NT2/D1 (cell line): ENCODE data around the gene XYLT1.

ENCODE experiments used
- DNase-seq: peaks from one replicate; pipeline ENCODE4 v3.0.0-alpha.2; 2011; ENCODE audit warnings: low read depth, low spot score
- H3K27me3 ChIP-seq: 2 replicates; pipeline ENCODE4 v1.6.0; 2011; ENCODE audit warnings: mild to moderate bottlenecking; ENCODE audit not compliant: insufficient read length, insufficient read depth
- H3K36me3 ChIP-seq: 2 replicates; pipeline ENCODE4 v1.6.1; 2011; ENCODE audit warnings: mild to moderate bottlenecking, low read length, mixed read lengths; ENCODE audit not compliant: insufficient read depth, insufficient read length
- H3K4me1 ChIP-seq: 2 replicates; pipeline ENCODE4 v1.5.1; 2011; ENCODE audit not compliant: insufficient read depth, insufficient read length
- H3K4me3 ChIP-seq: 2 replicates; pipeline ENCODE4 v1.5.1; 2011; ENCODE audit warnings: low read depth; ENCODE audit not compliant: insufficient read length
- H3K9ac ChIP-seq: 2 replicates; pipeline ENCODE4 v1.6.0; 2011; ENCODE audit warnings: low read depth; ENCODE audit not compliant: insufficient read length
- H3K9me3 ChIP-seq: 2 replicates; pipeline ENCODE4 v1.5.1; 2011; ENCODE audit warnings: mild to moderate bottlenecking, low read length; ENCODE audit not compliant: insufficient read depth
- SUZ12 ChIP-seq: IDR thresholded peaks from 2 replicates; pipeline ENCODE4 v1.6.1; 2011; ENCODE audit not compliant: insufficient read length, insufficient read depth; ENCODE audit errors: extremely low read depth
- YY1 ChIP-seq: IDR thresholded peaks from 2 replicates; pipeline ENCODE4 v1.6.1; 2011; ENCODE audit not compliant: insufficient read length, insufficient read depth
- ZNF274 ChIP-seq: IDR thresholded peaks from 2 replicates; pipeline ENCODE4 v1.6.1; 2011; ENCODE audit warnings: mild to moderate bottlenecking, low read depth, low read length

XYLT1 gene

DNA sequence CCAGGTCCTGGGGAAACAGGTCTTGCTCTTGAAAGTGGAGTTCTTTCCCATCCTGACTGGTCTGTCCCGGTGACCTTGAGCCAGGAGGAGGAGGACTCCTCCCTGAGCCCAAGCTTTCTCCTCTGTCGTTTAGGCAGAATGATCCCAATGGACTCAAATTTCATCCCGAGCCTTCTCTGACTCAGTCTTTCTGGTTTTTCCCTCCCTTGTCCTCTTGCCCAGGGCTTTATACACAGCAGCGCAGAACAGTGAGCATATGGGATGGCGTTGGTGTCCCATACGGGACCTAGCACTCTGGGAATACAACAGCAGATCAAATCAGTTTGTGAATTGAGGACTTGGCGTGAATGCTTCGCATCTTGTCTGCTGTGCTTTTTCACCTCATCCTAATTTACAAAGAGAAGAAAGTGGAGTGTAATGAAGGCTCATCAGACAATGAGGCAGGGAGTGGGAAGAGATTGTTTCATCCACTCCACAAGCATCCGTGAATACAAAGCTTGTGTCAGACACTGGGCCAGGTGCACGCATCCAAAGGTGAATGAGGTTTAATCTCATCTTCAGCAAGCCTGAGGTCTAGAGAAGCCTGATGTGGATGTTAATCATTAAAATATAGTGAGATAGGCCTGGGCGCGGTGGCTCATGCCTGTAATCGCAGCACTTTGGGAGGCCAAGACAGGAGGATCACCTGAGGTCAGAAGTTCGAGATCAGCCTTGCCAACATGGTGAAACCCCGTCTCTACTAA, 1.1 kb upstream of the XYLT1 start:
- TF ChIP-seq YY1 = no peak
- TF ChIP-seq SUZ12 = no peak
- no peak for TF ChIP-seq ZNF274
- peaks cover 17% of the 10 kb centered on the region for H3K4me1 ChIP-seq
- H3K36me3 ChIP-seq = no peaks in the 10 kb centered on the region
- peak overlapping the region; percentile 48 for H3K4me3 ChIP-seq
- H3K9me3 ChIP-seq = no peaks in the 10 kb centered on the region
- peaks cover 17% of the 10 kb centered on the region for H3K27me3 ChIP-seq
- H3K9ac ChIP-seq = no peak overlapping the region
- DNase-seq = no peak

DNA sequence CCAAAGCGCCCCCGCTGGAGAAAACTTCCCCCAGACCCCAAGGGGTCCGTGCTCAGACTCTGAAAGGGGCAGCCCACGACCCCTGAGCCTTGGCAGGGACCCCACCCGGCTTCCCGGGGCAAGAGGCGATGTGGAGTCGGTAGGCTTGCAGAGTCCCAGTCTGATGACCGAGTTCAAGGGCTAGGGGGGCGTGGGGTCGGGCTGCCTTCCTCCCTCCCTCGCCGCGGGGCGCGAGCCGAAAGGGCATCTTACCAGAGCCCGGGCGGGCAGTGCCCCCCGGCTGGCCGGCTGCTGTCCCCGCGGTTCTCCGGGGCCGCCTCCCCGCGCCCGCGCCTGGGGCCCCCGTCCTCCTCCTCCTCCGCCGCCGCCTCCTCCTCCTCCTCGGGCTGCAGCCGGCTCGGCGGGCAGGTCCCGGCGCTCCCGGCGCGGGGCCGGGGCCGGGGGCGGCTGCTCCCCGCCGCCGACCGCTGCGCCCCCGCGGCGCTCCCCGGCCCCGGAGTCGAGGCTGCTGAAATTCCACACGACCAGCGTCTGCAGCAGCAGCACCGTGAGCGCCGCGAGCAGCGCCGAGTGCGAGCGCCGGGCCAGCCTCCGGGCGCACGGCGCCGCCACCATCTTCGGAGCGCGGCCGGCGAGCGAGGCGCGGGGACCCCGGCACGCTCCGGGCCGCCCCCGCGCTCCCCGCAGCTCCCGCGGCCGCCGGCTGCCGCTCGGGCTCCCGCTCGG, 415 bp downstream of the XYLT1 start:
- Histone ChIP-seq H3K4me3 (peak overlapping the region; percentile 76), H3K9ac (peak overlapping the region; percentile 86)
- TF ChIP-seq ZNF274 (no peak), SUZ12 (no peak), YY1 (no peak)

DNA sequence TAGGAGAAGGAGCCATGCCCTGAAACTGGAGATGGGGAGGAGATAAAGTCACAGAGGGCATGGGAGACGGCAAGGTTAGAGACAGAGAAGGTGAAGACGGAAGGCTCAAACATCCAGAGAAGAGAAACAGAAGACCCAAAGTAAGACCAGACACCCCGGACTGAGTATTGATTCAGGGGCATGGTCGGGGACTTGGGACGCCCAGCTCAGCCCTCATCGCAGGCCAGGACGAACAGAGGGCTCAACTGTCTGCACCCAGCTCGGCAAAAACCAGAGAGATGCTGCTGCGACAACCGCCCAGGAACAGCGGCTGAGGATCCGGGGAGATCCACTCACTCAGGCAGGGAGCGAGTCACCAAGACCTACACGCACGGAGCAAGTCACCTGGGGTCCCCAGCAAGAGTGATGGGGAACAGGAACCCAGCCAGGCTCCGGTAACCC, 999 bp downstream of the XYLT1 start:
- H3K9ac ChIP-seq = peak overlapping the region; percentile 86
- no peak for DNase-seq
- peaks cover 15% of the 10 kb centered on the region for H3K4me1 ChIP-seq

More for the DNA sequence above, 415 bp downstream of the XYLT1 start:
- peaks cover 17% of the 10 kb centered on the region for H3K27me3 ChIP-seq
- H3K4me1 ChIP-seq = peaks cover 17% of the 10 kb centered on the region
- H3K36me3 ChIP-seq = no peaks in the 10 kb centered on the region
- no peak for DNase-seq
- no peaks in the 10 kb centered on the region for H3K9me3 ChIP-seq

DNA sequence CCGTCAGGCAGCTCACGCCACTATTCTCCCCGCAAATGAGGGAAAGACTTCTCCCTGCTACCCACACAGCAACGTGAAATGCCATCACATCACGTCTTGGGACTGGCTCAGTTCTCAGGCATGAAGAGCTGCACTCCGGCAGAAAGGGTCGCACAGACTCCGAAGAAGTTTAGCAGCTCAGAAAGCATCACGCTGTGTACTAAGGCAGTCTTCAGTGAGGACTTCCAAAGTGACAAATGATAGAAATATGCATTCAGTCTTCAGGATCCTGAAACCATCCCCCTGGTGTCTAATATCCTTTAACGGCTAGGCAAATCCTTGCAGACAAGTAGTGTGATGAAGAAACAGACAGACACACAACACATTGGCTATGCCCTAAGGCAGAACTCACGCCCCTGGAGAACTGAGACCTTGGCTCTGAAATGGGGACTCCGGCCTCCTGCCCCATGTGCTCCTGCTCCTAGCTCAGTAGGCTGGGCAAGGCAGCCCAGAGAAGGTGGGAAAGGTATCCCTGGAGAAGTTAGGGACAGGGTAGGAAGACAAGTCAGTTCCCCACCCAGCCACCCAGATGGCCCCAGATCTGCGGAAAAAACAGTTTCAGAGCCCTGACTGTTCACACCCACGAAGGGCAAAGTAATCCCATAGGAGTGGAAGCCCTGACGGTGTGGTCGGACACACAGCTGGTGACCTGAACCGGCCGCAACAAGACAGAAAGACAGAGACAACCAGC, 1.6 kb downstream of the XYLT1 start:
- DNase-seq = no peak
- Histone ChIP-seq H3K9me3 (no peaks in the 10 kb centered on the region), H3K9ac (peak overlapping the region; percentile 86), H3K4me3 (peak overlapping the region; percentile 76), H3K4me1 (peaks cover 15% of the 10 kb centered on the region), H3K27me3 (peaks cover 17% of the 10 kb centered on the region), H3K36me3 (no peaks in the 10 kb centered on the region)
- TF ChIP-seq ZNF274 = no peak
- no peak for TF ChIP-seq YY1

More for the DNA sequence above, 999 bp downstream of the XYLT1 start:
- TF ChIP-seq YY1 (no peak), SUZ12 (peak; percentile 29), ZNF274 (no peak)
- peaks cover 17% of the 10 kb centered on the region for H3K27me3 ChIP-seq
- H3K36me3 ChIP-seq = no peaks in the 10 kb centered on the region
- H3K4me3 ChIP-seq = peak overlapping the region; percentile 76
- H3K9me3 ChIP-seq = no peaks in the 10 kb centered on the region

DNA sequence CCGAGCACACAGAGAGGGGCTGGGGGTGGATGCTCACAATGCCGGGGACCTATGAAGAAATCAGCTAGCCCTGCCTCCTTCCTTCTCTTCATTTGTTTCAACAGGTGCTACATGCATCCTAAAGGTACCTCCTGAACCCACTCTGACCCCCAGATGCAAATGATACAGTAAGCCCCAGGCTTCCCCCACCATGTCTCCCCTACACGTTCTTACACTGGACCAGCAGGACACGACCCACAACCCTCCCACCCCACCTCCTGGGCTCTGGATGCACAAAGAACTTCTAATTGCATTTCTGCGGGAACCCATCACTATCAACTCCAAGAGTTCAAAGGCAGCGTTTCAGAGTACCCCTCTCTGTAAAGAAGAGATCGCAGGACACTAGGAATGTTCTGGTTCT, 2.1 kb downstream of the XYLT1 start:
- Histone ChIP-seq H3K27me3 (peaks cover 17% of the 10 kb centered on the region), H3K4me1 (peaks cover 15% of the 10 kb centered on the region), H3K4me3 (no peak overlapping the region), H3K36me3 (no peaks in the 10 kb centered on the region), H3K9ac (no peak overlapping the region), H3K9me3 (no peaks in the 10 kb centered on the region)
- no peak for DNase-seq
- no peak for TF ChIP-seq SUZ12
- TF ChIP-seq ZNF274 = no peak
- no peak for TF ChIP-seq YY1

DNA sequence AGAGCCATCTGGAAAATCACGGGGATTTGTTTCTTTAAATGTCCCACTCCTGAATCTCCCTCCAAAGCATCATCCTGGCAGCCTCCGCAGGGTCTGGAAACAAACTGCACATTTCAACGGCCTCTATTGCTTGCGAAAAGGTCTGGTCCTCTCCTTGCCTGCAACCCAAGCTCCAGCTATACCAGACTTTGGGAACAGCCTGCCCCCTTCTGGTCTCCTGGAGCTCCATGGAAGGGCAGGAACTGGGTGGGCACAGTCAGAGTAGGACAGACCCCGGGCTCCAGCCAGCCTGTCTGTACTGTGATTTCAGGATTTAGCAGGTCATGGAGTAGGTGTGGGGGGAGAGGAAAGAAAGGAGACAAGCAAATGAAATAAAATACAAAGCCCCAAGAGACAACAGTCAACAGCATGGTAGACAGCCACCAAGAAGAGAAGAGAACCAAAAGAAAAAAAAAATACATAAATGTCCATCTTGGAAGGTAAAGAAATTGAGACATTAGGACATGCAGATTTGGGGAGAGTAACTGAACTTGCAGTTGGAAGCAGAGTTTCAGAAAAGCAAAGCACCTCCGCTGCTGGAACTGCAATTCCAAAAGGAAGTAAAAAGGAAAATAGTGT, 2.7 kb downstream of the XYLT1 start:
- Histone ChIP-seq H3K4me1 (peaks cover 15% of the 10 kb centered on the region), H3K27me3 (peaks cover 17% of the 10 kb centered on the region), H3K4me3 (no peak overlapping the region), H3K36me3 (no peaks in the 10 kb centered on the region), H3K9me3 (no peaks in the 10 kb centered on the region), H3K9ac (no peak overlapping the region)
- no peak for TF ChIP-seq ZNF274
- no peak for TF ChIP-seq YY1
- TF ChIP-seq SUZ12 = no peak
- peak; percentile 70 for DNase-seq

DNA sequence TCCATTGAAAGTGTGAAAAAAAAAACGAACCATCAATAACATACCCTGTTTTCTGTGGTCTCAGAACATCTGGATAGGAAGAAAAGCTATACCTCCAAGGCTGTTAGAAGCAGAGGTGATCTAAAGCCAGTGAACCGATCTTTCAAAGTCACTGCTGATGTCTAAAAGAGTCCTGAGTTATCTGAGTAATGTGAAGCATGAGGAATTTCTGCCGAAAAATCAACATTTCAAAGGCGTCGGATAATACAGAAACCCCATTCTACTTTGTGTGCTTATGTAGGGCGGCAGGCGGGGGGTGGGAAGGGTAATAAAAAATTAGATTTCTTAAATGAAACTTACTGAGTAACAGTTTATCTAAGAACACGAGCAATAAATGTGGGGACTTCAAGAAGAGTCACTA, 3.9 kb downstream of the XYLT1 start:
- no peak overlapping the region for H3K9ac ChIP-seq
- peaks cover 3% of the 10 kb centered on the region for H3K36me3 ChIP-seq
- H3K27me3 ChIP-seq = peaks cover 17% of the 10 kb centered on the region
- peaks cover 18% of the 10 kb centered on the region for H3K4me1 ChIP-seq
- no peaks in the 10 kb centered on the region for H3K9me3 ChIP-seq
- no peak overlapping the region for H3K4me3 ChIP-seq
- no peak for DNase-seq
- no peak for TF ChIP-seq ZNF274
- TF ChIP-seq YY1 = no peak
- TF ChIP-seq SUZ12 = no peak
